Pons (tissue), 1 donor: ENCODE data around the gene IGF2R.

ENCODE experiments used
- DNase-seq: peaks from one replicate; pipeline ENCODE4 v3.0.0-alpha.2; 2016; ENCODE audit warnings: low spot score

IGF2R gene

GRCh38 chr6:159976686-159977254, 7.9 kb downstream of the IGF2R start:
- no peak for DNase-seq

GRCh38 chr6:159977255-159977903, 8.5 kb downstream of the IGF2R start:
- no peak for DNase-seq

- no peak for DNase-seq
These were observed 9.0 kb downstream of the IGF2R start for GRCh38 chr6:159977904-159978268.

DNA sequence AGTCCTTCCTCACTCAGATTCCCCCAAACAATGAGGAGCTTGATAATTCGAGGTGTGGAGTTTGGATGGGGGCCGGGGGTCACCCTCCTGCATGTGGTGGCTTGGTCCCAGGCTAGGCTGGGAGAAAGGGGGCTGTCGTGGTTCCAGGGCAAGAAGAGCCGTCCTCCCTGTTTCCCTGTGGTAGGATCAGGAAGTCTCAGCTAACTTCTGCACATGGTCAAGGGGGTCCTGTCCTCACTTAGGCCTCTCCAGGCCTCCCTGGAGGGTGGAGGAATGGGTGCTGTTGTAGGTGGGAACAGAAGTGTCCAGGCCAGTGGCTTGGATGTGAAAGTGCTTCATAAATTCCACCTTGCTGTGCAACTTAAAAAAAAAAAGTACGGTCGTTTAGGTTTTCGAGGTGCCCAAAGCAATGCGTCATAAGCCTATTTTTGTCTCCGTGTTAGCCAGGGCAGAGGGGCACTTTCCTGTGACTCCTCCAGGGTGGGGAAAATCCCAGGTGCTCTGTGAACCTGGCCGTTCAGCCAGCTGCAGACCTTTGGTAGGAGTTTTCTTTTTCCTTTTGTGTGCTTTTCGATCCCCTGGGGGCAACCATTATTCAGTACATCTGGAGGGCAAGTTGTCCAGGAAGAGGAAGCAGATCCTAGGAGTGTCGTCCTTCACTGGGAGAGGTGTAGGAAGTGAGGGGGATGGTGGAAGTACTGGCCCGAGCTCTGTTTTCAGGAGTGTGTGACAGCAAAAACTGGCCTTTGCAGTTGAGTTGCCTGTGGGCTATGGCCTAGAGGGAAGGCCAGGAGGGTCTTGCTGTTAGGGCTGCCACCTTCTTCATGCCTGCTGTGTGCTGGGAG, 9.6 kb downstream of the IGF2R start:
- DNase-seq: no peak

DNA sequence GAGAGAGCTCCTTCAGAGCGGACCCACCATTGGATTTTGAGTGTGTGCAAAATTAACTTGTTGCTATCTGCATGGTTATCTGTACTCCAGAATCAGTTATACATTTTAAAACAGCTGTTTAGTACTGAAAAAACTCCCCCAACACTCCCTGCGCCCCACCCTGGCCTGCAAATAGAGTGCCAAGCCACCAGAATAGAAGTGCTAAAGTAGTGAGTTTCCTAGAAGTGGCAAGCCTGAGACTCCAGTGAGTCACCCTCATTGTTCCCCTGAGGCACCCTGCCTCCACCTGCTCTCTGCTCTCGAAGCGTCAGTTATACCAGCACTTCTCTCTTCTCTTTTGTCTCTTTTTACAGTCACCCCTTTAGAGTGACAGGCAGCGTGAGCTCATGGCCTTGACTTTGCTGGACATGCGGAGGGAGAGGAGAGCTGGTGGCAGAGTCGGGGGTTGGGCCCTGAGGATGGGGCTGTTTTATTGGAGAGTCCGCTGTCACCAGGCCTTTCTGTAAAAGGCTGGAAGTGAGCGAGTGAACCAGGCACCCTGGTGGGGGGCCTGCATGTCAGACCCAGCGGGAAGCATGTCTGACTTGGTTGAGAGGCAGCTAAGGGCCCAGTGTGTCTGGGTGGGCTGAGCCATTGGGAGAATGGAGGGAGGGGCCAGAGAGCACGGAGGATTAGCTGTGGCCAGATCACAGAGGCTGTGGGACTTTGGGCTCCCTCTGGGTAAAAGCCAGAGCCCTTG, 10.4 kb downstream of the IGF2R start:
- DNase-seq: no peak

DNA sequence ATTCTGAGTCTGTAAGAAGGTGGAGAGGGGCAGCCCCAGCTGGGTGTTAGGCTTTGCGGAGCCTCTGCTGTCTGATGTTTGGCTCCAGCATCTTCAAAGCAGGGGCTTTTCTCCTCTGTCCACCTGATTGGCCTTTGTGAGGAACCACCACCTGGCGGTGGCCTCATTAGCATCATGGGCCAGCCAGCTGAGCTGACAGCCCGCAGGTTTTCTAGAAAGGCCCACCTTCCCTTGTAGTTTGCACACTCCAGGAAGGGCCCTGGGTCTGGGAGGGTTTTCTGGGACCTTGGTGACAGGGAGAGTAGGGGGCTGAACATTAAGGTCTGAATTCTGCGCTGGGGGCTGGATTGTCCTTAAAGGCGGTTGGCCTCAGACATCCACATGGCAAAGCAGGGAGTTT, 11.6 kb downstream of the IGF2R start:
- DNase-seq: no peak

- DNase-seq: no peak
These were observed 12.2 kb downstream of the IGF2R start for GRCh38 chr6:159981071-159981402.

DNA sequence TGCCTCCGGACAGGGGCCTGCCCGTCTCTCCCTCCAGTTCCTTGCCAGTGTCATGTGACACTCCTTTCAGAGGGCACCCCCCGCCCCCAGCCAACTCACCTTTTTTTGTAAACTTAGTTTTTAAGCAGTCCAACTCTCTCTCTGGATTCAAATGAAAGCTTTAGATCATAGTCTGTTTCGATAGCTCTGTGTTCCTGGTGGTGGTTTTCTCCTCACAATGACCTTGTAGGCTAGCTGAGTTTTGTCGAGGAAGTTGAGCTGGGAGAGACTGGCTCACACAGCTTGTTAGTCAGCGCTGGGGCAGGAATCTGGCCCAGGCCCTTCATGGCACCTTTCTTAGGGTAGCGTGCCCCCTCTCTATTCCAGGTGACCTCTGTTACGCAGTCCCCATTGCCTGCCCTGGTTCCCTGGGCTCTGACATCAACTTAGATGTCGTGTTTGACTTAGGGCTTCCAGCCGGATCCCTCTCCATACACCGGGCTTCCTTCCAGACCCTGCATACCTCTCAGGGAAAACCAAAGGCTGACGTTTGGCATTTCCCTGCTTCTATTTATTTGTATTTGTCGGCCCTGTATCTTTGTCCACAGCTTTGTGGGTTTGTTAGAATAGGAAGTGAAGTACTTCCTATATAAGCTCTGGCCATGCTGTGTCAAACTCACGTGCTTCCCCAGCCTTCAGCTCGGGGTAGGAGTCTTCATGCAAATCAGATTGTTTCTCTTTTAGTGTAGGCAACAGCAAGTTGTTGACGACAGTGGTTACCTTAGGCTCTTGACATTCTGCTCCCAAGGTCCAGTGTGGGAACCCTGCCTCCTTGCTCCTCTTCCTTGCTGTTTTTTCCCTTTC, 12.7 kb downstream of the IGF2R start:
- DNase-seq: peak; percentile 70

GRCh38 chr6:159982731-159983506, 14.0 kb downstream of the IGF2R start:
- DNase-seq: no peak

DNA sequence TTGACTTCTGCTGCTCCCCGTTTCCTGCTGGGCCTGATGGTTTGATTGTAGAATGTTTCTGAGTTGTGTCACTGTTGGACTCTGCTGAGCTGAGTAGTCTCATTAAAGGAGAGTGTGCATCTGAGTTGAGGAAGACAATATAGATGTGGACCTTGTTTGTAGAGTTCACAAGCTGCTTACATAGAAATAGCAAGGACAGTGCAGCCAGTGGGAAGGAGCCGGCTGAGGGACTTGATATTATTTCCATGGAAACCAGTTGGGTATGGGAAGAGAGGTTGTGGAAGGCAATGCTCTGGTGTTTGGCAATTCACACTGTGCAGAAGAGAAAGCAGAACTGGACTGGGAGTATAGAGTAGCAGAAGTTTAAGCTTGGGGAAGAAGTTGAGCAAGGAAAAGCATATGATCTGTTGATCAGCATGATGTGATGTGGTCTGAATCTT, 14.8 kb downstream of the IGF2R start:
- DNase-seq: peak; percentile 69

DNA sequence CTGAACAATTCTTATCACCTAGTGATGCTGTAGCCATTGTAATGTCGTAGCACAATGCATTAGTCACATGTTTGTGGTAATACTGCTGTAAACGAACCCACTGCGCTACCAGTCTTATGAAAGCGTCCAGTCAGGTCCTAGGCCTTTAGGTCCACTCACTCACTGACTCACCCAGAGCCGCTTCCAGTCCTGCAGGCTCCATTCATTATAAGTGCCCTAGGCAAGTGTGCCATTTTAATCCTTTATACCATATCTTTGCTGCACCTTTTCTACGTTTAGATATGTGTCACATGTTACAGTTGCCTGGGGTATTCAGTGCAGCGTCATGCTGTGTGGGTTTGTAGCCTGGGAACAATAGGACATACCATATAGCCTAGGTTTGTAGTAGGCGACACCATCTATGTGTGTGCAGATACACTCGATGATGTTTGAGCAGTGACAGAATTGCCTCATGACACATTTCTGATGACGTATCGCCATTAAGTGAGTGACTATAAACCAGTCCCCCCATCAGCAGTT, 15.4 kb downstream of the IGF2R start:
- no peak for DNase-seq

DNA sequence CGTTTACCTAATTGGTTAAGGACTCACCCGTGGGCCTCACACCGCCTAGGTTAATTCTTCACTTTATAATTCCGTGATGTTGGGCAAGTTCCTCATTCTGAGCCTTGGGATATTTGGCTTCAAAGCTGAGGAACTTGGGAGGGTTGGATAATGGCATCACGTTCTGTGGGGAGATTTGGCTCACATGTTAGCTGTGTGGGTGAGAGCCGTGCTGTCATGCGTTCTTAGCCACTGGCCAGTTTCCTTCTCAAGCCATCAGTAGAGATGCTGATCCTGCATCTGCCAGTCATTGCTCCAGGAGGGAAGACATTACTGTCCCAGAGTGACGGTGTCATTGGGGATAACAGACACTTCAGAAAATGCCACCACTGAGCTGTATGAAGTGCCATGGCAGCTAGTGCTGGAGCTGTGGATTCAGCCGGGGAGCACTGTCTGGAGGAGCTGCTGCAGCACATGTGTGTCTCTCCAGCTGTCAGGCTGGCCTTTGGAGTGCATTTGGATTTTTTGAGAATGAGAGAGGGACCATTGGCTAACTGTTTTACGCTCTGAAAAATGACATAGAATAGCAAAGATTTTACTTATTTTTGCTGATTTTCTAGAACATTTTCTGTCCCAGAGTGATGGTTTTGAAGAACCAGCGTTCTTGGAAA, 16.5 kb downstream of the IGF2R start:
- no peak for DNase-seq

GRCh38 chr6:159988983-159989454, 20.1 kb downstream of the IGF2R start:
- no peak for DNase-seq

- no peak for DNase-seq
These were observed 20.9 kb downstream of the IGF2R start for GRCh38 chr6:159989492-159990480.

GRCh38 chr6:159992366-159992765, 23.5 kb downstream of the IGF2R start:
- DNase-seq: no peak

- DNase-seq: no peak
These were observed 26.5 kb downstream of the IGF2R start for GRCh38 chr6:159995405-159995804.

GRCh38 chr6:159996087-159996622, 27.3 kb downstream of the IGF2R start:
- no peak for DNase-seq
